Muscle layer of colon (tissue), 2 donors: ENCODE data around the gene MUSK.
"Not testable (repeated sequence)": the region's sequence is repeated elsewhere in the genome, so short reads cannot be mapped to it uniquely, and the experiment has no call there.

ENCODE experiments used
- H3K27ac ChIP-seq: one replicate; pipeline ENCODE4 v1.7.0; 2013; ENCODE audit warnings: low read depth, mild to moderate bottlenecking, low read length, moderate library complexity
- H3K27me3 ChIP-seq, 2 donors: one replicate each; pipeline ENCODE4 v1.7.0; 2013; ENCODE audit warnings: low read length in 2 of 2, mild to moderate bottlenecking in 2 of 2; ENCODE audit not compliant: insufficient read depth in 2 of 2, control insufficient read depth in 1 of 2
- H3K36me3 ChIP-seq: one replicate; pipeline ENCODE4 v1.7.0; 2013; ENCODE audit warnings: mild to moderate bottlenecking, low read length; ENCODE audit not compliant: insufficient read depth
- H3K4me1 ChIP-seq: one replicate; pipeline ENCODE4 v1.7.0; 2013; ENCODE audit warnings: mild to moderate bottlenecking, low read length; ENCODE audit not compliant: insufficient read depth
- H3K4me3 ChIP-seq, 2 donors: one replicate each; pipeline ENCODE4 v1.7.0; 2013; ENCODE audit warnings: low read length in 2 of 2, low read depth in 1 of 2, mild to moderate bottlenecking in 1 of 2, moderate library complexity in 1 of 2
- H3K9ac ChIP-seq: one replicate; pipeline ENCODE4 v1.7.0; 2013; ENCODE audit warnings: low read length
- H3K9me3 ChIP-seq: one replicate; pipeline ENCODE4 v1.7.0; 2013; ENCODE audit warnings: mild to moderate bottlenecking, low read length
- donor health status: abdominal sarcoma.
- donor health status: Adenocarcinoma of cecum.

MUSK gene

DNA sequence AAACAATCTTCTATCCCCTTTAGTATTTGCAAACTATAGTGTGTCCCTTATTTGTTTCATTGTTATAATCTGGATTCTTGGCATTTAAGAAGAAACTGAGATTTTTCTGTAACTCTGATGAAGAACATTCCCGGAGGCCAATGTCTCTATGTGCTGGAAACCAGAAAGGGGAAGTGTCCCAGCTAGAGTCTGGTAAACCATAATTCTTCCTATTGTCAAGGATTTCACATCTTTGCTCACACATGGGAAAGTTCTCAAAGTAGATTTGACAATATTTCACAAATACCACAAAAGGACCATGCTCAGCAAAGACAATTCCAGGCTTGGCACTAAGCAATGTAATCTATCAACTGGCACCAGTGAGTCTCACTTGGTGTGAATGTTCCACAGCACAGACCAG is 146.8 kb downstream of the MUSK start:
- Histone ChIP-seq H3K9me3 (no peaks in the 10 kb centered on the region), H3K27me3 (no peaks in the 10 kb centered on the region), H3K9ac (no peak overlapping the region)

DNA sequence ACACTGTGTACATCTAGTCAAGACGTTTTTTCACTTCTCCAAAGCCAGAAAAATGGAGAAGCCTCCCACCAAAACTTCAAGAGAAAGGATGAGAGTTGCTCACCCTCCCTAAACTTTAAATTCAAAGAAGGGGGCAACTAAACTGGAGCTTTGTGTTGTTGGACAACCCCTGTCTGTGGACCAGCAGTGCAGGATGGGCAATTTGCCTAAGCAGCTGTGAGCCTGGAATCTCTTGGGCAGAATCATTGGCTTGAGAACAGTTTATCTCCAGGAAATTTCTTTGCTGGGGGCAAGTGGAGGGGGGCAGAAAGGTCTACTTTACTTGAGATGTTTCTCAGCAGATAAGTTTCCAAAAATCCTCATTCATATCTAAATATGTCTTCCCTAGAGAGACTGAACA is 151.8 kb downstream of the MUSK start:
- H3K27ac ChIP-seq, result no peak overlapping the region
- no peaks in the 10 kb centered on the region for H3K4me1 ChIP-seq
- H3K9me3 ChIP-seq, result no peaks in the 10 kb centered on the region
- no peaks in the 10 kb centered on the region for H3K27me3 ChIP-seq
- no peaks in the 10 kb centered on the region for H3K36me3 ChIP-seq
- H3K9ac ChIP-seq, result no peak overlapping the region
- no peak overlapping the region for H3K4me3 ChIP-seq

More for the DNA sequence above, 146.8 kb downstream of the MUSK start:
- no peak overlapping the region for H3K27ac ChIP-seq
- no peak overlapping the region for H3K4me3 ChIP-seq
- H3K4me1 ChIP-seq, result no peaks in the 10 kb centered on the region
- H3K36me3 ChIP-seq, result no peaks in the 10 kb centered on the region

DNA sequence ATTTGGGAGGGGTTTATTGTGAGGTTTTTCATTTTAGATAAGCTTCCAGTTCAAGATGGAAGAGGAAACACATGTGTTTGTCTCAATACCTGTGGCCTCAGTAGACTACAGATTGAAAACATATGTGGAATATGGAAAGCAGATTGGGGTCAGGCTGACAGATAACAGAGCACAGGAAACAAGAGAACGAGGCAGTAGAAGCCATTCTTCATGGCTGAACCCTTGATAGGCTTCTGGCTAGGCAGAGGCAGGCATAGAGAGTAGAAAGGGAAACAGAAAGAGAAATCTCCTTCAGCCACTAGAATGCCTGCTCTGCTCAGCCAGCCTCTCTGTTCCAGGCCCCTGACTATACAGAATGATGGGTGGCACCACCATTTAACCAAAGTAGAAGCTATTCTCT is 152.5 kb downstream of the MUSK start:
- Histone ChIP-seq H3K36me3 (no peaks in the 10 kb centered on the region), H3K9me3 (no peaks in the 10 kb centered on the region), H3K27ac (no peak overlapping the region), H3K4me1 (no peaks in the 10 kb centered on the region), H3K27me3 (no peaks in the 10 kb centered on the region), H3K4me3 (no peak overlapping the region), H3K9ac (no peak overlapping the region)

DNA sequence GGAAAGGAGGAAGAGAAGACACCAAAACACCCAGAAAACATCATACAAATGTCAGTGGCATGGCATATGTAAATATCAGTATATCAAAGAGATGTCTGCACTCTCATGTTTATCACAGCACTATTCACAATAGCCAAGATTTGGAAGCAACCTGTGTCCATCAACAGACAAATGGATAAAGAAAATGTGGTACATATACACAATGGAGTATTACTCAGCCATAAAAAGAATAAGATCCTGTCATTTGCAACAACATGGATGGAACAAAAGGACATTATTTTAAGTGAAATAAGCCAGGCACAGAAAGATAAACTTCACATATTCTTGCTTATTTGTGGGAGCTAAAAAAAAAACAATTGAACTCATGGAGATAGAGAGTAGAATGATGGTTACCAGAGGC is 156.5 kb downstream of the MUSK start:
- not testable (repeated sequence) for H3K27ac ChIP-seq, H3K9ac ChIP-seq, H3K4me1 ChIP-seq, H3K36me3 ChIP-seq, H3K9me3 ChIP-seq, H3K27me3 ChIP-seq, H3K4me3 ChIP-seq

DNA sequence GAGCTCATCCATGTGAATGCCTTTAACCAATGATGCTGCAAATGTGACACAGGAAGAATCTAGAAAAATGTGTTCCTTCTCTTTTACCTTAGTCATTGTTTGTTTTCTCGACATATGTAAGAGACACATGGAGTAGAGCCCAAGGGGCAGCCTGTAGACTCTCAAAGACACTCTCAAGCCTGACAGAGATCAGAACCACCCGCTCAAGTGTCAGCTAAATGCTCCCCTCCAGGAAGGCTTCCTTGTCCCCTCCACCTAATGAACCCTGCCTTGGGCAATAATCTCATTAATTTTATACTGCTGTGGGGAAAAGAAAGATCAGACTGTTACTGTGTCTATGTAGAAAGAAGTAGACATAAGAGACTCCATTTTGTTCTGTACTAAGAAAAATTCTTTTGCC is 157.4 kb downstream of the MUSK start:
- no peak overlapping the region for H3K27ac ChIP-seq
- H3K9me3 ChIP-seq, result no peaks in the 10 kb centered on the region
- H3K4me3 ChIP-seq, result no peak overlapping the region
- H3K9ac ChIP-seq, result no peak overlapping the region
- H3K4me1 ChIP-seq, result no peaks in the 10 kb centered on the region
- H3K36me3 ChIP-seq, result no peaks in the 10 kb centered on the region
- no peaks in the 10 kb centered on the region for H3K27me3 ChIP-seq

DNA sequence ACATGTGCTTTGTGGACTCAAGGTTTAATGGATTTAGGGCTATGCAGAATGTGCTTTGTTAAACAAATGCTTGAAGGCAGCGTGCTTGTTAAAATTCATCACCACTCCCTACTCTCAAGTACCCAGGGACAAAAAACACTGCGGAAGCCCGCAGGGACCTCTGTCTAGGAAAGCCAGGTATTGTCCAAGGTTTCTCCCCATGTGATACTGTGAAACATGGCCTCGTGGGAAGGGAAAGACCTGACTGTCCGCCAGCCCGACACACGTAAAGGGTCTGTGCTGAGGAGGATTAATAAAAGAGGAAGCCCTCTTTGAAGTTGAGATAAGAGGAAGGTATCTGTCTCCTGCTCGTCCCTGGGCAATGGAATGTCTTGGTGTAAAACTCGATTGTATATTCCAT is 157.8 kb downstream of the MUSK start:
- not testable (repeated sequence) for H3K4me3 ChIP-seq

DNA sequence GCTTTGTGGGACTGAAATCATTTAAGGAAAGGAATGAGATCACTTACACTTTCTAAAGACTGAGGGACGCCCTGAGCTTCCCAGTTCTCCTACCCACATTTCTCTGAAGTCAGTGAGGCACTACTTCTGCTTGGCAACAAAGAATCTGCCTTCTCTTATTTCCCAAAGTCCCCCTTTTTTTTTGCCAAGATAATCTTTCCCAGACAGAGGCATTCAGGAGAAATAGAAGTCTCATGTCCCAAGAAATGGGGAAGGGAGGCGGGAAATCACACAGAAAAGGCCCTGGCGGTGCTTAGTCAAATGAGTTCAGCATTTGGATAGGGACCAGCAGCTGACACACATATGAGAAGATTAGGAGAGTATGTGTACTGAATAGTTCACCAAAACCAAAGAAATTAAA is 159.7 kb downstream of the MUSK start:
- no peaks in the 10 kb centered on the region for H3K36me3 ChIP-seq
- no peak overlapping the region for H3K9ac ChIP-seq
- H3K27ac ChIP-seq, result no peak overlapping the region
- no peaks in the 10 kb centered on the region for H3K9me3 ChIP-seq
- H3K4me3 ChIP-seq, result no peak overlapping the region
- H3K4me1 ChIP-seq, result no peaks in the 10 kb centered on the region
- no peaks in the 10 kb centered on the region for H3K27me3 ChIP-seq

More for the DNA sequence above, 157.8 kb downstream of the MUSK start:
- not testable (repeated sequence) for H3K9ac ChIP-seq, H3K27me3 ChIP-seq, H3K4me1 ChIP-seq, H3K27ac ChIP-seq, H3K9me3 ChIP-seq, H3K36me3 ChIP-seq

DNA sequence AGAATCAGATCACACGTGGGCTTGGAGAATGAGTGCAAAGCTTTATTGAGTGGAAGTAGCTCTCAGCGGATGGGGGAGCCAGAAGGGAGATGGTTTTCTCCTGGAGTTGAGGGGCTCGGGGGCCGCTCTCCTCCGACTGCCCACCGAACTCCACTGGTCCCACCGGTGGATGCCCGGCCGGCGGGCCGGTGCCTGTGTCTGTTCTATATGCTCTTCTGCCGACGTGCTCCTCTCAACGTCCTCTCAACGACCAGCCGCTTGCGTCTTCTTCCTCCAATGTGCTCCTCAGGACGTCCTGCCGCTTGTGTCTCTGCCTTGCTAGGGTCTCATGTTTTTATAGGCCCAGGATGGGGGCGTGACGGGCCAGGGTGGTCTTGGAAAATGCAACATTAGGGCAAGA is 161.9 kb downstream of the MUSK start:
- H3K27ac ChIP-seq, result no peak overlapping the region
- H3K4me3 ChIP-seq, result no peak overlapping the region
- H3K27me3 ChIP-seq, result no peaks in the 10 kb centered on the region
- no peaks in the 10 kb centered on the region for H3K36me3 ChIP-seq
- no peaks in the 10 kb centered on the region for H3K4me1 ChIP-seq
- no peaks in the 10 kb centered on the region for H3K9me3 ChIP-seq
- H3K9ac ChIP-seq, result no peak overlapping the region

DNA sequence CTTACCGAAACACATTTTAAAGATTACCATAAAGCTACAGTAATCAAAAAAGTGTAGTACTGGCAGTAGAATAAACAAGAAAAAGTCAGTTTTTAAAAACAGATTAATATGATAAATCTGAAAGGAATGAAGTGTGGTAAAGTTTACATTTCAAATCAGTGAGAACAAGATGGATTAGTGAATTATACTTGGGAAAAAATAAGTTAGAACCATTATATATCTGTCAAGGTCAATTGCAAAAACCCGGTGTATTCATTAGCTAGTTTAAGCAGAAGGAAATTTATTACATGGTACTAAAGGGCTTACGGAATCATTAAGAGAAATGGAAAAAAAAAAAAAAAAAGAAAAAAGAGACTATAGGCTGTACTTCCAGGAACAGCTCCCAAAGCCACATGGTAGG is 164.3 kb downstream of the MUSK start:
- Histone ChIP-seq H3K9me3 (no peaks in the 10 kb centered on the region), H3K36me3 (no peaks in the 10 kb centered on the region), H3K4me1 (no peaks in the 10 kb centered on the region), H3K9ac (no peak overlapping the region), H3K27me3 (no peaks in the 10 kb centered on the region), H3K4me3 (no peak overlapping the region), H3K27ac (no peak overlapping the region)

DNA sequence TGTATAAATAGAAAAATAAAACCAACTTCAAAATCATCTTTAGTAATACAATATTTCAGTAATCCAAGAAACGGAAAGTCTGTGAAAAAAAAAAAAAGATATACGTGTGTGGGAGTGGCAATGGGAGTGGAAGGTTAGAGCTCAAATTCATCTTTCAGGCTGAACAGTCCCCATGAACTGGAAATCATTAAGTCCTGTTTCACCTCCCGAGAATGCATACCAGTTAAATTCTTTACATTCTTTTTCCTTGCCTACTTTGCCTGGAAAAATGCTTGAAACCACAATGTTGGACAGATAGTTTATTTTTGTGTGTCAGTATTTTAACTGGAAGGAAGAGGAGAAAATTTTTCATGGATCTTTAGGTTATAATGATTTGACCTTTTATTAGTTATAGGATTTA is 166.8 kb downstream of the MUSK start:
- H3K36me3 ChIP-seq, result no peaks in the 10 kb centered on the region

DNA sequence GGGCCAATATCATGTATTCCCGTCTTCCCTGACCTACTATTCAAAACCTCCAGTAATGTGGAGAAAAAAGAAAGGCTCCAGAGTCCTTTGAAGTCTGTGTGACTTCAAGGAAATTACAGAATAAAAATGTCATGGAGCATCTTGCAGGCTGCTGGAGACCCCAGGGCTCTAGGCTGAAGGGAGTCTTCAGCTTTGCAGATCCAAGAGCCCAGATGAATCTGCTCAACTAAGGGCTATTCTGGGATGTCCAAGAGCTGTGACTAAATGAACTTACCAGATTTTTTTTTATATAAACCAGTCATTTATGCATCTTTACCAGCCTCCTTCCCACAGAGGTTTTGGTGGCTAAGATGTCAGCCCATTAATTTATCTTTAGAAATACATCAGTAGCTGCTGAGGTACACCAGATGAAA is 167.3 kb downstream of the MUSK start:
- Histone ChIP-seq H3K36me3 (no peaks in the 10 kb centered on the region), H3K27me3 (no peaks in the 10 kb centered on the region), H3K4me1 (no peaks in the 10 kb centered on the region)

More for the DNA sequence above, 166.8 kb downstream of the MUSK start:
- H3K27ac ChIP-seq, result no peak overlapping the region
- no peaks in the 10 kb centered on the region for H3K9me3 ChIP-seq
- H3K27me3 ChIP-seq, result no peaks in the 10 kb centered on the region
- H3K9ac ChIP-seq, result no peak overlapping the region
- H3K4me3 ChIP-seq, result no peak overlapping the region
- H3K4me1 ChIP-seq, result no peaks in the 10 kb centered on the region

DNA sequence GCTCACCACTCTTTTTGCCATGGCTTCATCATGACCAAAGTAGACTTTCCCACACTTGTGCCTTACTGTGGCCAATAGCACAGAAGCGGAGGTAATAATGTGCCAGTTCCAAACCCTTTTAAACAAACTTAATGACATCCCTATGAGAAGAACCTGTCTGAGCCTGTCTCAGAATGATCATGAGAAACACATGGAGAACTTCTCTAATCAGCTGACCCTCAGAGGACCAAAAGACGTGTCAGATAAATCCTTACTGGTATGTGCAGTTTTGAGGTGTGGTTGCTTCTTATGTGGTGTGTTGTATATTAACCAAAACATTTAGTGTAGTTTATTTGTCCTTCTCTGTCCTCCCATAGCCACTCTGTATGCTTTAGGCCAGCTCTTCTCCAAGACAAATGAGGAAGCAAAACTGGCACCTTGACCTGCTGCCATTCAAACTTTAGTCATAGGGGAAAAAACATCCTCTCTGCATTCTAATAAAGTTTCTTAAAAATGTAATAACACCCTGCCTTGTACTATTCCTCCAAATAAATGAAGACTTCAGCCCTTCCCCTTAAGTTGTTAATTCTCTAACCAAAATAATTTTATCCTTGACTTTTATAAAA is 168.9 kb downstream of the MUSK start:
- H3K27me3 ChIP-seq, result no peaks in the 10 kb centered on the region
- no peaks in the 10 kb centered on the region for H3K9me3 ChIP-seq
- no peaks in the 10 kb centered on the region for H3K36me3 ChIP-seq
- H3K27ac ChIP-seq, result no peak overlapping the region
- no peak overlapping the region for H3K9ac ChIP-seq
- no peaks in the 10 kb centered on the region for H3K4me1 ChIP-seq
- H3K4me3 ChIP-seq, result no peak overlapping the region

More for the DNA sequence above, 167.3 kb downstream of the MUSK start:
- H3K9me3 ChIP-seq, result no peaks in the 10 kb centered on the region
- no peak overlapping the region for H3K9ac ChIP-seq
- no peak overlapping the region for H3K27ac ChIP-seq
- H3K4me3 ChIP-seq, result no peak overlapping the region
